HCT116 (cell line): Measurements from ENCODE around the gene IL3. TPM values are rescaled to one million over a fixed set of nuclear protein-coding genes. Genes with fewer than 3 reads are reported as not detected.

ENCODE experiments used
- ATAC-seq: fragments of 200-7000 bp; cut with Tn5 transposase; 2 replicates; pipeline ENCODE4 v1.9.1; 2020; ENCODE audit warnings: mild to moderate bottlenecking, moderate library complexity
- BruUV-seq: library from RNA; stranded (reverse); fragments of 400-500 nt; replicated peaks from 2 replicates; lab custom pipeline; 2021; lab: Mats Ljungman, UMichigan
- CTCF ChIA-PET: fragments of 300-600 bp; sonication (Branson Sonifier 250); formaldehyde crosslinking; loops from one replicate; lab custom pipeline; 2021; ENCODE audit warnings: antibody characterized with exemption; lab: Charles Lee
- POLR2A ChIA-PET: fragments of 300-600, 350-600 bp; sonication (Branson Sonifier 250); formaldehyde crosslinking; loops from one replicate; lab custom pipeline; 2021; ENCODE audit warnings: antibody characterized with exemption; lab: Charles Lee
- RAD21 ChIA-PET, 2 experiments: fragments of 300-600 bp; sonication (Branson Sonifier 250); formaldehyde crosslinking; loops; one replicate each; lab custom pipeline; 2023; ENCODE audit warnings: low total read pairs in 2 of 2; ENCODE audit not compliant: uncharacterized antibody in 2 of 2, unreplicated experiment in 2 of 2, low non-redundant PET in 1 of 2; lab: Charles Lee
- DNase-seq: peaks from one replicate; pipeline ENCODE4 v3.0.0-alpha.2; 2010; ENCODE audit warnings: low read depth, low spot score
- H2AFZ ChIP-seq: fragments of 200-600 bp; shearing (Covaris generic), sonication (generic); 2 replicates; pipeline ENCODE4 v1.6.1; 2017; ENCODE audit warnings: low read depth, mixed run types, mixed read lengths, antibody characterized with exemption, low read length; ENCODE audit not compliant: poor library complexity, severe bottlenecking
- H3K27ac ChIP-seq: 2 replicates; pipeline ENCODE4 v1.5.1; 2012; ENCODE audit warnings: low read depth, low read length
- H3K27me3 ChIP-seq: fragments of 200-600 bp; sonication (generic); 2 replicates; pipeline ENCODE4 v1.6.1; 2016; ENCODE audit warnings: mixed run types, low read length, mixed read lengths; ENCODE audit not compliant: insufficient read depth
- H3K36me3 ChIP-seq, 2 experiments: fragments of 200-500 bp in 1 of 2; fragments of 200-600 bp in 1 of 2; sonication (Bioruptor generic) in 1 of 2; sonication (generic) in 1 of 2; 2 replicates each; pipeline versions ENCODE4 v1.5.1 to v1.6.1; 2014 to 2016; ENCODE audit warnings: low read length in 2 of 2, inconsistent platforms in 1 of 2, mixed read lengths in 1 of 2, mixed run types in 1 of 2; ENCODE audit not compliant: insufficient read depth in 2 of 2, control insufficient read depth in 1 of 2
- H3K4me1 ChIP-seq, 2 experiments: fragments of 200-600 bp in 1 of 2; sonication (generic) in 1 of 2; 2 replicates each; pipeline versions ENCODE4 v1.5.1 to v1.6.1; 2012 to 2017; ENCODE audit warnings: low read length in 2 of 2, inconsistent platforms in 1 of 2, mild to moderate bottlenecking in 1 of 2, mixed read lengths in 1 of 2, mixed run types in 1 of 2, moderate library complexity in 1 of 2; ENCODE audit not compliant: insufficient read depth in 2 of 2, control insufficient read depth in 1 of 2
- H3K4me2 ChIP-seq: fragments of 200-600 bp; sonication (generic); 2 replicates; pipeline ENCODE4 v1.6.1; 2017; ENCODE audit warnings: mixed run types, low read length, mixed read lengths
- H3K4me3 ChIP-seq, 2 experiments: fragments of 200-600 bp in 1 of 2; sonication (generic) in 1 of 2; replicated peaks in 1 of 2; 2 replicates each; pipeline ENCODE4 v1.5.1; 2011 to 2016; ENCODE audit warnings: low read length in 2 of 2, control low read depth in 1 of 2, low read depth in 1 of 2, mild to moderate bottlenecking in 1 of 2, mixed read lengths in 1 of 2, mixed run types in 1 of 2
- H3K79me2 ChIP-seq: fragments of 200-600 bp; sonication (generic); 2 replicates; pipeline ENCODE4 v1.6.1; 2017; ENCODE audit warnings: mild to moderate bottlenecking, mixed run types, low read length, moderate library complexity, mixed read lengths; ENCODE audit not compliant: insufficient read depth
- H3K9ac ChIP-seq: fragments of 200-600 bp; sonication (generic); 2 replicates; pipeline ENCODE4 v1.6.1; 2016; ENCODE audit warnings: low read length, mixed read lengths
- H3K9me2 ChIP-seq: fragments of 200-600 bp; sonication (generic), shearing (Covaris generic); 2 replicates; pipeline ENCODE4 v1.6.1; 2017; ENCODE audit warnings: mixed run types, mild to moderate bottlenecking, moderate library complexity; ENCODE audit not compliant: insufficient read depth
- H3K9me3 ChIP-seq, 2 experiments: fragments of 200-500 bp in 1 of 2; fragments of 200-600 bp in 1 of 2; sonication (Bioruptor generic) in 1 of 2; sonication (generic) in 1 of 2; 2 replicates each; pipeline ENCODE4 v1.6.1; 2014 to 2017; ENCODE audit warnings: low read length in 2 of 2, mixed read lengths in 2 of 2, inconsistent platforms in 1 of 2, low read depth in 1 of 2, mild to moderate bottlenecking in 1 of 2, mixed run types in 1 of 2, moderate library complexity in 1 of 2; ENCODE audit not compliant: control insufficient read depth in 1 of 2, insufficient read depth in 1 of 2
- H4K20me1 ChIP-seq: fragments of 200-600 bp; sonication (generic), shearing (Covaris generic); 2 replicates; pipeline ENCODE4 v1.6.1; 2017; ENCODE audit warnings: mixed run types, mild to moderate bottlenecking, moderate library complexity; ENCODE audit not compliant: insufficient read depth
- CEBPB ChIP-seq: IDR thresholded peaks from 2 replicates; pipeline ENCODE4 v1.6.1; 2012; ENCODE audit warnings: low read depth
- EGR1 ChIP-seq: IDR thresholded peaks from 2 replicates; pipeline ENCODE4 v1.6.1; 2012; ENCODE audit warnings: low read depth
- EZH2 ChIP-seq: fragments of 200-600 bp; sonication (generic); IDR thresholded peaks from 2 replicates; pipeline ENCODE4 v1.6.1; 2017; ENCODE audit warnings: antibody characterized with exemption, mixed run types
- POLR2A ChIP-seq: IDR thresholded peaks from 2 replicates; pipeline ENCODE4 v1.7.0; 2011; ENCODE audit warnings: borderline replicate concordance; ENCODE audit not compliant: insufficient read depth, insufficient read length; ENCODE audit errors: extremely low read depth
- POLR2AphosphoS5 ChIP-seq: IDR thresholded peaks from 2 replicates; pipeline ENCODE4 v1.6.1; 2011; ENCODE audit warnings: mild to moderate bottlenecking, low read depth, low read length, moderate library complexity
- SP1 ChIP-seq: IDR thresholded peaks from 2 replicates; pipeline ENCODE4 v1.6.1; 2012; ENCODE audit warnings: low read depth
- TCF7L2 ChIP-seq: IDR thresholded peaks from 2 replicates; pipeline ENCODE4 v1.7.0; 2011; ENCODE audit warnings: borderline replicate concordance, inconsistent platforms; ENCODE audit not compliant: insufficient read depth, insufficient read length; ENCODE audit errors: extremely low read depth
- intact Hi-C: fragments of 100-400 bp; cut with micrococcal nuclease; formaldehyde crosslinking; loops from 2 replicates; pipeline ENCODE4 v1.10.0; 2022
- total RNA-seq: library from RNA; stranded (reverse); gene quantifications from one replicate; pipeline ENCODE4 v1.2.1, GENCODE V29; 2021; ENCODE audit not compliant: unreplicated experiment
- TF ChIP-seq, protein P1 (sequence below): IDR thresholded peaks from 2 replicates; pipeline ENCODE4 v1.6.1; 2012; ENCODE audit warnings: low read depth
- TF ChIP-seq, protein P2 (sequence below): IDR thresholded peaks from 2 replicates; pipeline ENCODE4 v1.6.1; 2011; ENCODE audit warnings: mild to moderate bottlenecking, low read length, moderate library complexity; ENCODE audit not compliant: insufficient replicate concordance; ENCODE audit errors: extremely low read depth
- TF ChIP-seq, protein P3 (sequence below): IDR thresholded peaks from 2 replicates; pipeline ENCODE4 v1.6.1; 2012
- TF ChIP-seq, protein P4 (sequence below): IDR thresholded peaks from 2 replicates; pipeline ENCODE4 v1.6.1; 2012

The IL3 gene
- total RNA-seq, 1 experiment from 2014 or later = not detected

DNA sequence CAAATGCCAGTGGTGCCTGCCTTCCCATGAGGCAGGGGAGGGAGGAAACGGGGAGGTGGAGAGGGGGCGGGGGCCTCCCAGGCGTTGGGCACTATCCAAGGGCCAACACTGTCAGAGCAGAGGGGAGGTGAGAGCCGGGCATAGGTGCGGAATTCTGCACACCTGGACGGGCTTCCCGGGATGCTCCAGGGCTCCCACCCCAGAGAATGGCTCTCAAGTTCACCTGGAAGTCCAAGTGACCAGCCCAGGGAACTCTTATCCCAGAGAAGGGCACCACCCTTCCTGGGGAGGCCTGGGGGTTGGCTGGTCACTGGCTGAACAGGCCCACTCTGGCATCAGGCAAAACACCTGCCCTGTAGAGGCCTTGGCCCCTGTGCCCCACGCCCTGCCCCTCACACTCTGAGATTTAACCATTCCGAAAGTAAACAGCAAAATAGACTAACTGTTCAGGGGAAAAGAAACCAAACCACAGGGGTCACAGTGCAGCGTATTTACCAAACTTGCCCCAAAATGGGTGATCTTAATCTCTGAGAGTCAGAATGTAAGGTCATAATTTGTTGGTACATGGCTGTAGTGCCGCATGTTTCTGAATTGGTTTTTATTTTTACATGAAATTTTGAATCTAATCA lies 15.9 kb downstream of the IL3 start (continued):
- TF ChIP-seq, protein P1, sequence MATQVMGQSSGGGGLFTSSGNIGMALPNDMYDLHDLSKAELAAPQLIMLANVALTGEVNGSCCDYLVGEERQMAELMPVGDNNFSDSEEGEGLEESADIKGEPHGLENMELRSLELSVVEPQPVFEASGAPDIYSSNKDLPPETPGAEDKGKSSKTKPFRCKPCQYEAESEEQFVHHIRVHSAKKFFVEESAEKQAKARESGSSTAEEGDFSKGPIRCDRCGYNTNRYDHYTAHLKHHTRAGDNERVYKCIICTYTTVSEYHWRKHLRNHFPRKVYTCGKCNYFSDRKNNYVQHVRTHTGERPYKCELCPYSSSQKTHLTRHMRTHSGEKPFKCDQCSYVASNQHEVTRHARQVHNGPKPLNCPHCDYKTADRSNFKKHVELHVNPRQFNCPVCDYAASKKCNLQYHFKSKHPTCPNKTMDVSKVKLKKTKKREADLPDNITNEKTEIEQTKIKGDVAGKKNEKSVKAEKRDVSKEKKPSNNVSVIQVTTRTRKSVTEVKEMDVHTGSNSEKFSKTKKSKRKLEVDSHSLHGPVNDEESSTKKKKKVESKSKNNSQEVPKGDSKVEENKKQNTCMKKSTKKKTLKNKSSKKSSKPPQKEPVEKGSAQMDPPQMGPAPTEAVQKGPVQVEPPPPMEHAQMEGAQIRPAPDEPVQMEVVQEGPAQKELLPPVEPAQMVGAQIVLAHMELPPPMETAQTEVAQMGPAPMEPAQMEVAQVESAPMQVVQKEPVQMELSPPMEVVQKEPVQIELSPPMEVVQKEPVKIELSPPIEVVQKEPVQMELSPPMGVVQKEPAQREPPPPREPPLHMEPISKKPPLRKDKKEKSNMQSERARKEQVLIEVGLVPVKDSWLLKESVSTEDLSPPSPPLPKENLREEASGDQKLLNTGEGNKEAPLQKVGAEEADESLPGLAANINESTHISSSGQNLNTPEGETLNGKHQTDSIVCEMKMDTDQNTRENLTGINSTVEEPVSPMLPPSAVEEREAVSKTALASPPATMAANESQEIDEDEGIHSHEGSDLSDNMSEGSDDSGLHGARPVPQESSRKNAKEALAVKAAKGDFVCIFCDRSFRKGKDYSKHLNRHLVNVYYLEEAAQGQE = no peak
- TF ChIP-seq CEBPB = no peak

DNA sequence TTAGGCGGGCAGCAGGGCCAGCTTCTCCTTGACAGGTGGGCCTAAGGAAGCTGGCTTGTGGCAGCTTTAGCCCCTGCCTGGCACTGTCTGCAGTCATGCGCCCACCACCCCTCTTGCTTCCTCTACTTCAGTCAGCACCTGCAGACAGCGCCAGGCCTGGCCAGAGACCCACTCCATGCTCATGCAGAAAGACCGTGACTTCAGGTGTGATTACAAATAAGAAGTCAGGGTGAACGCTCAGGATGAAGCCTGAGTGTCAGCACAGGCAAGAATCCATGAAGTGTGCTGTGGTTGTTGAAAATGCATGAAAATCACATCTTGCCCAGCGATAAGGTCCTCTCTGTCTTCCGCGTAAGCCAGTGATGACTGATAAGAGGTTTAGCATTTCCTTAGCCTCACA lies 16.5 kb downstream of the IL3 start:
- no peaks in the 10 kb centered on the region for H3K9me3 ChIP-seq
- H2AFZ ChIP-seq = no peak overlapping the region
- H3K36me3 ChIP-seq = no peaks in the 10 kb centered on the region
- TF ChIP-seq TCF7L2 (no peak), POLR2A (no peak), POLR2AphosphoS5 (no peak), EGR1 (no peak), EZH2 (no peak), SP1 (no peak)
- TF ChIP-seq, protein P2, sequence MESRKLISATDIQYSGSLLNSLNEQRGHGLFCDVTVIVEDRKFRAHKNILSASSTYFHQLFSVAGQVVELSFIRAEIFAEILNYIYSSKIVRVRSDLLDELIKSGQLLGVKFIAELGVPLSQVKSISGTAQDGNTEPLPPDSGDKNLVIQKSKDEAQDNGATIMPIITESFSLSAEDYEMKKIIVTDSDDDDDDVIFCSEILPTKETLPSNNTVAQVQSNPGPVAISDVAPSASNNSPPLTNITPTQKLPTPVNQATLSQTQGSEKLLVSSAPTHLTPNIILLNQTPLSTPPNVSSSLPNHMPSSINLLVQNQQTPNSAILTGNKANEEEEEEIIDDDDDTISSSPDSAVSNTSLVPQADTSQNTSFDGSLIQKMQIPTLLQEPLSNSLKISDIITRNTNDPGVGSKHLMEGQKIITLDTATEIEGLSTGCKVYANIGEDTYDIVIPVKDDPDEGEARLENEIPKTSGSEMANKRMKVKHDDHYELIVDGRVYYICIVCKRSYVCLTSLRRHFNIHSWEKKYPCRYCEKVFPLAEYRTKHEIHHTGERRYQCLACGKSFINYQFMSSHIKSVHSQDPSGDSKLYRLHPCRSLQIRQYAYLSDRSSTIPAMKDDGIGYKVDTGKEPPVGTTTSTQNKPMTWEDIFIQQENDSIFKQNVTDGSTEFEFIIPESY = no peak
- TF ChIP-seq, protein P3, sequence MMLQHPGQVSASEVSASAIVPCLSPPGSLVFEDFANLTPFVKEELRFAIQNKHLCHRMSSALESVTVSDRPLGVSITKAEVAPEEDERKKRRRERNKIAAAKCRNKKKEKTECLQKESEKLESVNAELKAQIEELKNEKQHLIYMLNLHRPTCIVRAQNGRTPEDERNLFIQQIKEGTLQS = no peak
- TF ChIP-seq, protein P1 = no peak
- TF ChIP-seq, protein P4, sequence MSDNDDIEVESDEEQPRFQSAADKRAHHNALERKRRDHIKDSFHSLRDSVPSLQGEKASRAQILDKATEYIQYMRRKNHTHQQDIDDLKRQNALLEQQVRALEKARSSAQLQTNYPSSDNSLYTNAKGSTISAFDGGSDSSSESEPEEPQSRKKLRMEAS = no peak
- TF ChIP-seq, all 23 proteins: peak for 0
- no TSS peak for BruUV-seq
- ChIA-PET POLR2A (no interaction called here), RAD21 (no interaction called here), CTCF (no interaction called here)
- DNase-seq = no peak
- peaks cover 16 to 29% of the 10 kb centered on the region in 2 experiments for H3K4me1 ChIP-seq
- H3K27me3 ChIP-seq = no peaks in the 10 kb centered on the region
- no peak overlapping the region for H3K4me2 ChIP-seq
- no peaks in the 10 kb centered on the region for H3K9me2 ChIP-seq
- intact Hi-C loops = no loop called here
- H3K79me2 ChIP-seq = no peaks in the 10 kb centered on the region
- H3K4me3 ChIP-seq = no peak overlapping the region
- H3K9ac ChIP-seq = no peak overlapping the region
- ATAC-seq = no peak
- H4K20me1 ChIP-seq = no peaks in the 10 kb centered on the region
- H3K27ac ChIP-seq = no peak overlapping the region
